ENCODE measurements around the gene ZCCHC2.

The ZCCHC2 gene

DNA sequence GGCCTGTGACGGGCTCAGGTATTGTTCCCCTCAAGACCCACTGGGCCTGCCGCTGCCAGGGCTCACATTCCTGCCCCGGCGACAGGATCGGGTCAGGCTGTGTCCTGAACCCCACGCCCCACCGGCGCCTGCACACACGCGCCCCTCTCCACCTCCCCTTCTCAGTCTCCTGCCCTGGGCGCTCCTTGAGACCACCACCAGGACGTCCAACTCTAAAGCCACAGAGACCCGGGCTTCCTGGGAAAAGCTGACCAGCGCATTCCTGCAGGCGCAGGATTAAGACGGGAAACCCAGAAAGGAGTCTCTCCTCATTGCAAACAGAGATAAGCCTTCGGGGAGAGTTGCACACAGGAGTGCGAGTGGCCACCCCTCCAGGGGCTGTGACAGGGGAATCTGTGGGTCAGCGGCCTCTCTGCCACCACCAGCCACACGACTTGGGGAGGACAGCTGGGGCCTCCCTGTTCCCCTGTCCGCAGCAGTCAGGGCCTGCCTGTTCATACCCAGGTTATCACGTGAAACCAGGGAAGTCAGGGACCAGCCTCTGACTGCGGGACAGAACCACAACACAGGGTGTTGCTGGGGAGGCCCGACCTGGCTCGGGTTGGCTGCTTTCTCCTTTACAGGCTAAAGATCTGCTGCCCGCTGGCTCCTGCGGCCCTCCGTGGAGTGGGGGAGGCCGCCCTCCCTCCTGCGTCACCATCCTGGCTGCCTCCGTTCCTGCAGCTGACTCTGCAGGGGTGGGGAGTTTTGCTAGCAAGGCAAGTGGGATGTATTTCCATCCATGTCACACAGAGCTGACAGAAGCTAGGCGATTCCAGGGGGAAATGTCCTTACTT, 88.8 kb downstream of the ZCCHC2 start:
- no peak for DNase-seq

DNA sequence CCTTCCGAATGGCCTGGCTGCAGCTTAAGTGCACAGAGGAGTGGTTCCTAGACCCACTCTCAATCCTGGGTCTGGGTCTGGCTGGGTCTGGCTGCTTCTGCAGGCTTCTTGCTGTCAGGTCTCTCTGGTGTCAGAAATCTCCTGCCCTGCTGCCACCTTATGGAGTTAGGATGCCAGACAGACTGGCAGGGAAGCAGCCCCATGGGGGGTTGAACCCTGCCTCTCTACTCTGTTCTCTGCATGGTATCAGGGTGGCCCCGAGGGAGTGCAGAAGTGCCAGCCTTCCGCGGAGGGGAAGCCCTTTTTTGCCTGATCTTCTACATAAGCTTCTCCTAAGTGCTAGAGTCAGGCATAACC, 89.4 kb downstream of the ZCCHC2 start:
- no peak for DNase-seq

DNA sequence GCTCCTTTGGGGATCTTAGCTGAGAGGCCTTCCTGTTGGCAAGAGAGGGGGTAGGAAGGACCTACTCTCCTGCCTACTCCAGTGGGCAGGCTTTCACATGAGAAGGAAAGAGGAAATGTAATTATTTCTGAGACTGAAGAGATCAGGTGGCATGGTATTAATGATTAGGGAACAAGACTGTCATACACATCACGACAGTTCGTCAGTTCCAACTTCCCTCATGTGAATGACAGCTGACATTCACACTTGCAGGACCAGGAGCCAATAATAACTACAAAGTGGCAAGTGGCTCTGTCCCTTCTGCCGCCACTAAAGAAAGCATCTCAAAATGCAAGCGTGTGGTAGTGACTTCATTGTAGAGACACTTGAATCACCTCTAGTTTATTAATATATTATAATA, 90.0 kb downstream of the ZCCHC2 start:
- DNase-seq: no peak

DNA sequence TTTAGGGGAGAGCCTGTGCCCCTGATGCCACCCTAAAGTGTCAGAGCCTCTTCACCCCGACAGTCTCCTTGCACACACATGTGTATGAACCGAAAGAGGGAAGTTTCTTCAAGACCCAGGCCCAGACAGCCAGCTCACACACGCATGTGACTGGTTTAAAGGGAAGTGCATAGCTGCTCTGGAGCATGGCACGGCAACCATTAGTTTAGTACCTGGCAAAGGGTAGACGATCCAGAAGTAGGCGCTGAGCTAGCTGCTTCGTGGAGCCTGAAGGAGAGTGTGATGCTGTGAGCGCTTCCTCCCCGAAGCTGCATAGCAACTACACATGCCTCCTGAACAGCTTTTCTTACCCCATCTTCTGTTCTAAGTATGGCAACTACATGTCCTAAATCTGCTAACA, 91.7 kb downstream of the ZCCHC2 start:
- DNase-seq: no peak

DNA sequence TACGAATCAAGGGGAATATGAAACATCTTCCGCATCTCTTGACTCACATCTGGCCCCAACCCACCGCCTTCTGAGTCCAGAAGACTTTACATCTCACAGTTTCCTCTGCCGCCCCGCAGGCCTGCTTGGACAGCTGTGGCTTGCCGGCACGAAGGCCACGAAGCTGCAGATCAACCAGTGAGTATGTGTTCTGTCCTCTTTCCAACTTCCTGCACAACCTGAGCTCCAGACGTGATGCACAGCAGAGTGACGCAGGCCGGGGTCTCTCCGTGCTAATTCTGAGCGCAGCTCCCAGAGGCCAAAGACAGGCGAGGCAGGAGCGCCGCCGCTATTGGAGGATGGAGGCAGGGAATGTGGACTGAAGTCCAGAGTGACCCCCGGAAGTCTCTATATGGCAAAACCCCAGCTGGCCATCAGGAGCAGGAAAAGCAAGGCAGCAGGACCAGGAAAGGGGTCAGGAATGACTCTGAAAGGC, 93.5 kb downstream of the ZCCHC2 start:
- no peak for DNase-seq

DNA sequence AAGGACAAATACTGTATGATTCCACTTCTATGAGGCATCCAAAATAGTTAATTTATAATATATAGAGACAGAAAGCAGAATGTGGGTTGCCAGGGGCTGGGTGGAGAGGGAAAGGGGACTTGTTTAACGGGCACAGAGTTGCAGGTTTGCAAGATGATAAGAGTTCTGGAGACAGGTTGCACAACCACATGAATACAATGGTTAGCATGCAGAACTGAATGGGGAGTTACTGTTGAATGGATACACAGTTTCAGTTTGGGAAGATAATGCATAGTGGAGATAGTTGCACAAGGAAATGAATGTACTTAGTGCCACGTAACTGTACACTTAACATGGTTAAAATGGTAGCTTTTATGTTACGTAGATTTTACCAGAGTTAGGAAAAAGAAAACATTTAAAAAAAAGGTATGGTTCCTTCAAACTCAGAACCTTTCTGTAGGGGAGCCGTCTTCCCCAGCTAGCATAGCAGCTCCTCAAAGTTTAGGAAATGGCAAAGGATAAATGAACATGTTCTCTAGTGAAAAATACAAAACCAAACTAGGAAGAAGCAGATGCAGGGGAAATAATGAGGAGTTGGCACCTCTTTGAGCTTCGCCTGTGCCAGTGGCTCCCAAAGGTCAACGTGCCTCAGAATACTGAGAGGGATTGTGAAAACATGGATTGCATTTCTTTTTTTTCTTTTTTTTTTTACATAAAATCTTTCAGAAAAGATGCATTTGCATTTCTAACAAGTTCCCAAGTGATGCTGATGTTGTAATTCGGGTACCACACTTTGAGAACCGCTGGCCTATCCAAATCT, 95.2 kb downstream of the ZCCHC2 start:
- no peak for DNase-seq

DNA sequence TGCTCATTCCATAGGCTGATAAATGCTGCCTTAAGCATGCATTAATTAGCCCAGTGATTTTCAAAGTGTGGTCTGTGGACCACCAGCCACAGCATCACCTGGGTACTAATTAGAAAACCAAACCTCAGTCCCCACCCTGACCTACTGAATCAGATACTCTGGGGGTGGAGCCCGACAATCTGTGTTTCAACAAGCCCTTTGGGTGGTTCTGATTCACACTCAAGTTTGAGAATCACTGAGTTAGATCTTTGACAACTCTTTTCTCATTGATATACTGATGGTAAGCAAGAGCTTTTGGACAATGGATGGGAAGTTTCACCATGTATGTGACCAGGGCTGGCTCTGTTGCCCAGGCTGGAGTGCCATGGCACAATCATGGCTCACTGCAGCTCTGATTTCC, 95.9 kb downstream of the ZCCHC2 start:
- no peak for DNase-seq

DNA sequence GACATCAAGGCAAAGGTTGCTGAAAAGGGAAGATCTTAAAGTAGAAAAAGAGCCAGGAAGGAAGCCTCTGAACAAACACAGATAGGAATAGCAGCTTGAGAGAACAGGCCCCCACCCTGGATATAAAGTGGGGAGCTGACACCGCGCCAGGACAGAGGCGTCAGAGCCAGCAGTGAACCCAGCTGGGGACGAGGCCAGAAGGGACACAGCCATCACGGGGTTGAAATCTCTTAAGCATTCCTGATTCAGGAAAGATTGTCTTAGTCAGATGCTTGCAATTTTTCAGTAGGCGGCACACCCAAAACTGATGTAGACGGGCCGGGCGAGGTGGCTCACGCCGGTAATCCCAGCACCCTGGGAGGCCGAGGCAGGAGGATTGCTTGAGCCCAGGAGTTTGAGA, 98.7 kb downstream of the ZCCHC2 start:
- no peak for DNase-seq

DNA sequence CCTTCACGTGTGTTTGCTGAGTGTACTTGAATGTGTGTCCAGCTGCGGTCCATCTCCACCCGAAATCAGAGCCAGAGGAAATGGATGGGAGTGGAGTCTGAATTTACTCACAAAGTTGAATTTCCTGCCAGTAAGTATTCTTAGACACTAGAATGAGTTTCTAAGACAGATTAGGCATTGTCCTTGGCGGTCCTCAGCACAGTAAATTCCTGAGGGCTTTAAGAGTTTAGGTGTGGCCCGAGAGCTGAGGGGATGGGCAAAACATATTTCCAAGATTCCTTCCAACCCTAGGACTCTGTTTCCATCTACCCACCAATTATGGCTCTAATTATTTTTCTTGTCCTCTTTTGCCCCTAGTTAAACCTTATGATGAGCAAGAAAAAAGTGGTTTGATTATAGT, 102.2 kb downstream of the ZCCHC2 start:
- DNase-seq: no peak

Measured in NCI-H1417 treated with DMSO at 0.1 percent for 48 hours (cell line).